ENCODE data around the gene SCO2.

- TF ChIP-seq, protein P1, sequence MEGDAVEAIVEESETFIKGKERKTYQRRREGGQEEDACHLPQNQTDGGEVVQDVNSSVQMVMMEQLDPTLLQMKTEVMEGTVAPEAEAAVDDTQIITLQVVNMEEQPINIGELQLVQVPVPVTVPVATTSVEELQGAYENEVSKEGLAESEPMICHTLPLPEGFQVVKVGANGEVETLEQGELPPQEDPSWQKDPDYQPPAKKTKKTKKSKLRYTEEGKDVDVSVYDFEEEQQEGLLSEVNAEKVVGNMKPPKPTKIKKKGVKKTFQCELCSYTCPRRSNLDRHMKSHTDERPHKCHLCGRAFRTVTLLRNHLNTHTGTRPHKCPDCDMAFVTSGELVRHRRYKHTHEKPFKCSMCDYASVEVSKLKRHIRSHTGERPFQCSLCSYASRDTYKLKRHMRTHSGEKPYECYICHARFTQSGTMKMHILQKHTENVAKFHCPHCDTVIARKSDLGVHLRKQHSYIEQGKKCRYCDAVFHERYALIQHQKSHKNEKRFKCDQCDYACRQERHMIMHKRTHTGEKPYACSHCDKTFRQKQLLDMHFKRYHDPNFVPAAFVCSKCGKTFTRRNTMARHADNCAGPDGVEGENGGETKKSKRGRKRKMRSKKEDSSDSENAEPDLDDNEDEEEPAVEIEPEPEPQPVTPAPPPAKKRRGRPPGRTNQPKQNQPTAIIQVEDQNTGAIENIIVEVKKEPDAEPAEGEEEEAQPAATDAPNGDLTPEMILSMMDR (conservative IDR thresholded peaks at IDR 0.05; ENCODE audit: low read length): no peak
- TF ChIP-seq EZH2phosphoT487 (IDR thresholded peaks at IDR 0.05; ENCODE audit: borderline replicate concordance, low read depth, low read length): no peak
These were observed 6.2 kb downstream of the SCO2 start for GRCh38 chr22:50519151-50519550.

Measured in OCI-LY7 (cell line).